A549 (cell line): ENCODE data around the gene RASSF3. TPM values are rescaled to one million over a fixed set of nuclear protein-coding genes. Genes with fewer than 3 reads are reported as not detected.

ENCODE experiments used
- ATAC-seq, 2 experiments: fragments of 200-7000 bp in 1 of 2; fragments of >200 bp in 1 of 2; cut with Nextera tagmentation in 1 of 2; cut with Tn5 transposase in 1 of 2; 3 replicates each; pipeline versions ENCODE4 v1.8.0 to v1.9.1; 2018 to 2020; ENCODE audit warnings: mild to moderate bottlenecking in 1 of 2, moderate library complexity in 1 of 2
- CTCF ChIA-PET: fragments of 300-600 bp; sonication (Branson Sonifier 250); formaldehyde crosslinking; extraction: SDS; loops from one replicate; lab custom pipeline; 2021; ENCODE audit warnings: antibody characterized with exemption, inconsistent platforms; lab: Yijun Ruan, JAX
- POLR2A ChIA-PET: fragments of 350-600 bp; formaldehyde crosslinking; extraction: SDS; loops from one replicate; lab custom pipeline; 2021; ENCODE audit warnings: antibody characterized with exemption, inconsistent platforms; lab: Yijun Ruan, JAX
- DNase-seq, 2 experiments: peaks; one replicate each; pipeline versions ENCODE4 v3.0.0 to v3.0.0-alpha.2; 2011 to 2016; ENCODE audit warnings: low read depth in 1 of 2, low spot score in 1 of 2
- FAIRE-seq: peaks from 2 replicates; lab custom pipeline; 2011; peaks lifted over from hg19 to GRCh38; lab: Jason Lieb, UNC
- H3K27ac ChIP-seq, 2 experiments: fragments of >200 bp; sonication (Bioruptor Twin); formaldehyde crosslinking; 3 replicates each; pipeline ENCODE4 v1.5.1; 2016 to 2017
- H3K4me1 ChIP-seq: fragments of >200 bp; sonication (Bioruptor Twin); formaldehyde crosslinking; 3 replicates; pipeline ENCODE4 v1.6.1; 2016
- H3K4me2 ChIP-seq: fragments of >200 bp; sonication (Bioruptor Twin); formaldehyde crosslinking; 3 replicates; pipeline ENCODE4 v1.6.1; 2016
- H3K4me3 ChIP-seq: fragments of >200 bp; sonication (Bioruptor Twin); formaldehyde crosslinking; 3 replicates; pipeline ENCODE4 v1.5.1; 2016
- H3K9me3 ChIP-seq: fragments of >200 bp; sonication (Bioruptor Twin); formaldehyde crosslinking; 3 replicates; pipeline ENCODE4 v1.6.1; 2016
- CEBPB ChIP-seq, 2 experiments: fragments of >200 bp in 1 of 2; sonication (Bioruptor Twin) in 1 of 2; formaldehyde crosslinking in 1 of 2; IDR thresholded peaks; 2 replicates each; pipeline ENCODE4 v1.6.1; 2012 to 2016
- CHD2 ChIP-seq: fragments of 150-350 bp; IDR thresholded peaks from 2 replicates; pipeline ENCODE4 v1.6.1; 2014; ENCODE audit warnings: low read length; ENCODE audit not compliant: partially characterized antibody
- CHD4 ChIP-seq: fragments of 200-600 bp; sonication (generic); IDR thresholded peaks from 2 replicates; pipeline ENCODE4 v1.6.1; 2016; ENCODE audit warnings: antibody characterized with exemption, mild to moderate bottlenecking, borderline replicate concordance
- EHMT2 ChIP-seq: fragments of 200-600 bp; sonication (generic); IDR thresholded peaks from 2 replicates; pipeline ENCODE4 v1.6.1; 2016; ENCODE audit warnings: antibody characterized with exemption, low read depth, mild to moderate bottlenecking, moderate library complexity
- EP300 ChIP-seq, 2 experiments: fragments of >200 bp; sonication (Bioruptor Twin); formaldehyde crosslinking; IDR thresholded peaks; 2 replicates in 1 of 2; 3 replicates in 1 of 2; pipeline ENCODE4 v1.6.1; 2016 to 2017
- JUNB ChIP-seq: fragments of >200 bp; sonication (Bioruptor Twin); formaldehyde crosslinking; IDR thresholded peaks from 2 replicates; pipeline ENCODE4 v1.6.1; 2016
- KDM5A ChIP-seq: fragments of 200-600 bp; sonication (generic); IDR thresholded peaks from 2 replicates; pipeline ENCODE4 v1.6.1; 2016; ENCODE audit warnings: antibody characterized with exemption, mild to moderate bottlenecking
- PHF8 ChIP-seq: fragments of 200-600 bp; sonication (generic); IDR thresholded peaks from 2 replicates; pipeline ENCODE4 v1.6.1; 2016; ENCODE audit warnings: low read depth, mild to moderate bottlenecking, antibody characterized with exemption, moderate library complexity, borderline replicate concordance
- POLR2AphosphoS2 ChIP-seq: conservative IDR thresholded peaks from 2 replicates; pipeline ENCODE4 v1.6.1; 2012; ENCODE audit warnings: low read length, improper control_type of control experiment, inconsistent platforms
- RAD21 ChIP-seq, 2 experiments: fragments of >200 bp in 1 of 2; sonication (Bioruptor Twin) in 1 of 2; formaldehyde crosslinking in 1 of 2; IDR thresholded peaks in 1 of 2; conservative IDR thresholded peaks in 1 of 2; 2 replicates in 1 of 2; 3 replicates in 1 of 2; pipeline ENCODE4 v1.6.1; 2012 to 2018; ENCODE audit warnings: inconsistent platforms in 1 of 2
- SMC3 ChIP-seq: fragments of >200 bp; sonication (Bioruptor Twin); formaldehyde crosslinking; IDR thresholded peaks from 3 replicates; pipeline ENCODE4 v1.6.1; 2018; ENCODE audit warnings: inconsistent platforms
- WGBS: methylation state at CpG from one replicate; pipeline ENCODE4 v1.1.6; 2017; ENCODE audit errors: missing lambda C conversion rate; 5-methylcytosine and 5-hydroxymethylcytosine counted together
- polyA plus RNA-seq, 4 experiments: library from polyadenylated mRNA; depleted of rRNA in 3 of 4; stranded (reverse); fragments of >200 nt; fragmentation: RNase III in 1 of 4; extraction: RNeasy Plus Mini Kit Qiagen cat#74134 plus additional on column Dnase treatment in 1 of 4; gene quantifications; 2 replicates in 3 of 4; 3 replicates in 1 of 4; pipeline ENCODE4 v1.2.3, GENCODE V29; 2011 to 2017
- TF ChIP-seq, protein P1 (sequence below): fragments of 150-350 bp; IDR thresholded peaks from 2 replicates; pipeline ENCODE4 v1.6.1; 2014; ENCODE audit warnings: low read depth, mild to moderate bottlenecking, low read length
- TF ChIP-seq, protein P2 (sequence below): fragments of >200 bp; sonication (Bioruptor Twin); formaldehyde crosslinking; IDR thresholded peaks from 3 replicates; pipeline ENCODE4 v1.6.1; 2016
- TF ChIP-seq, protein P3 (sequence below): IDR thresholded peaks from 2 replicates; pipeline ENCODE4 v1.6.1; 2012
- TF ChIP-seq, protein P4 (sequence below): fragments of >200 bp; sonication (Bioruptor Twin); formaldehyde crosslinking; IDR thresholded peaks from 3 replicates; pipeline ENCODE4 v1.5.1; 2016
- TF ChIP-seq, protein P5 (sequence below): fragments of >200 bp; sonication (Bioruptor Twin); formaldehyde crosslinking; IDR thresholded peaks from 2 replicates; pipeline ENCODE4 v1.6.1; 2016

RASSF3 gene
- polyA plus RNA-seq, 2 of the 4 experiments (the other 2 are of a cell fraction): 19.7 to 35.4 TPM

DNA sequence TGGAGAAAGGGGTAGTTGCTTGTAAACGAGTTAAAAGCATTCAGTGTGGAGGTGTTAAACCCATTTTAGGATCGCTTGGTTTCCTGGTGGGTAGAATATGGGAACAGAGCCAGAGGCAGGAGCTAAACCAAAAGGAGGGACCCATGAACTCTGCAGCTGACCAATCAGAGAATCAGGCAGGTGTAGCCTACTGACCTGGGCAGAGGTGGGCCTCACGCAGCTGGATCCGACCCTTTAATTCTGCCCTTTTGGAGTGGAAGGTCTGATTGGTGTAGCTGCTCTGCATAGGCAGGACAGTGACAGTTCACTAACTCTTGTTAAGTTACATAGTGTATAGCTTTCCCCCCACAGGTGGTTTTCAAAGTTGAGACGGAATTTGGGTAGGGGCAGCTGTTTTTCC, 85.3 kb downstream of the RASSF3 start:
- peak overlapping the region in 1 of 2 experiments; percentile 49; a peak in 3 of 6 replicates for H3K27ac ChIP-seq
- no peak overlapping the region for H3K4me2 ChIP-seq
- 83% methylated on average over 5 of the region's 5 CpGs for WGBS
- no peak overlapping the region for H3K4me3 ChIP-seq
- no peak for FAIRE-seq
- POLR2A ChIA-PET: interaction anchor here (0.6 to 2.2 kb wide), 2 partner anchors 26 to 86 kb away, joined by 3 to 12 read pairs; no protein-coding TSS in a partner anchor
- H3K4me1 ChIP-seq: peaks cover 22% of the 10 kb centered on the region
- no peak for TF ChIP-seq EP300 (IDR thresholded peaks at IDR 0.05)
- TF ChIP-seq, protein P1, sequence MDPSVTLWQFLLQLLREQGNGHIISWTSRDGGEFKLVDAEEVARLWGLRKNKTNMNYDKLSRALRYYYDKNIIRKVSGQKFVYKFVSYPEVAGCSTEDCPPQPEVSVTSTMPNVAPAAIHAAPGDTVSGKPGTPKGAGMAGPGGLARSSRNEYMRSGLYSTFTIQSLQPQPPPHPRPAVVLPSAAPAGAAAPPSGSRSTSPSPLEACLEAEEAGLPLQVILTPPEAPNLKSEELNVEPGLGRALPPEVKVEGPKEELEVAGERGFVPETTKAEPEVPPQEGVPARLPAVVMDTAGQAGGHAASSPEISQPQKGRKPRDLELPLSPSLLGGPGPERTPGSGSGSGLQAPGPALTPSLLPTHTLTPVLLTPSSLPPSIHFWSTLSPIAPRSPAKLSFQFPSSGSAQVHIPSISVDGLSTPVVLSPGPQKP: no peak
- TF ChIP-seq EHMT2: no peak
- TF ChIP-seq, protein P2, sequence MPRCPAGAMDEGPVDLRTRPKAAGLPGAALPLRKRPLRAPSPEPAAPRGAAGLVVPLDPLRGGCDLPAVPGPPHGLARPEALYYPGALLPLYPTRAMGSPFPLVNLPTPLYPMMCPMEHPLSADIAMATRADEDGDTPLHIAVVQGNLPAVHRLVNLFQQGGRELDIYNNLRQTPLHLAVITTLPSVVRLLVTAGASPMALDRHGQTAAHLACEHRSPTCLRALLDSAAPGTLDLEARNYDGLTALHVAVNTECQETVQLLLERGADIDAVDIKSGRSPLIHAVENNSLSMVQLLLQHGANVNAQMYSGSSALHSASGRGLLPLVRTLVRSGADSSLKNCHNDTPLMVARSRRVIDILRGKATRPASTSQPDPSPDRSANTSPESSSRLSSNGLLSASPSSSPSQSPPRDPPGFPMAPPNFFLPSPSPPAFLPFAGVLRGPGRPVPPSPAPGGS: no peak
- TF ChIP-seq, protein P3, sequence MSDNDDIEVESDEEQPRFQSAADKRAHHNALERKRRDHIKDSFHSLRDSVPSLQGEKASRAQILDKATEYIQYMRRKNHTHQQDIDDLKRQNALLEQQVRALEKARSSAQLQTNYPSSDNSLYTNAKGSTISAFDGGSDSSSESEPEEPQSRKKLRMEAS: no peak
- TF ChIP-seq POLR2AphosphoS2: no peak
- TF ChIP-seq JUNB: no peak
- TF ChIP-seq CHD4: no peak
- no peak for TF ChIP-seq PHF8
- TF ChIP-seq KDM5A: no peak
- CTCF ChIA-PET: interaction anchor here (0.5 to 12.2 kb wide), 26 partner anchors 8 to 201 kb away, joined by 3 to 342 read pairs (median 4); partner anchors contain the start of gene RASSF3
- DNase-seq: no peak
- ATAC-seq: no peak
- no peaks in the 10 kb centered on the region for H3K9me3 ChIP-seq

DNA sequence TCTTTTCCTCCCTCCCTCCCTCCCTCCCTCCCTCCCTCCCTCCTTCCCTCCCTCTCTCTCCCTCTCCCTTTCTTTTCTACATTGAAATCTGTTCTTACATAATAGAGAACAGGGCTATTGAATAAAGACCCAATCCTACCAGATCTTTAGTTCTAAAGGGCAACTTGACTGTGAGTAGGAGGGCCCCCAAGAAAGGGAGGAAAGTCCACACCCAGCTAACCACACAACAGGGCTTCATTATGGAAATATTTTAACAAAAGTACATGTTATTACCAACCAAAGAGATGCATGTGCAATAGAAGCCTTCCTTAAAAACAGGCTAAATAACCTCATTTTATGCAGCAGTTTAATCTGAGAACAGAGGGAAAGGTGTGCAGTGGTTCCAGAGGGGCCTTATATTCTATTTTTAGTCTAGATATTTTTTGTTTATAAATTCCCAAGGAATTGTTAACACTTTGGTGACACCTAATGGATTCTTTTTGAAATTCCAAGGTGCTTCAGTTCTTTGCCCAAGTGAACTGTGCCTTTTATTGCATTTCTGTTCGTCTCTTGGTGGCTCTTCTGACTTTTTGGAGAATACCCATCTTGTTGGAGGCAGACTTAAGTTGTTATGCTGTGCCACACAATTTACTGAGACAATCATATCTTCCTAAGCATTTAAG, 85.9 kb downstream of the RASSF3 start:
- ChIA-PET POLR2A (no interaction called here), CTCF (interaction anchor here (0.6 to 12.2 kb wide), 35 partner anchors 8 to 893 kb away, joined by 3 to 342 read pairs (median 4); partner anchors contain the start of gene RASSF3)
- no peak overlapping the region for H3K4me3 ChIP-seq
- peak overlapping the region; percentile 20; the same call in 2 of the 3 replicates for H3K4me2 ChIP-seq
- WGBS: 33% methylated on average over 1 of the region's 1 CpG
- ATAC-seq (peak; percentile 11 to 45; a peak in 3 of 6 replicates), FAIRE-seq (peak; percentile 78), DNase-seq (peak; percentile 42 to 53)
- peaks cover 21% of the 10 kb centered on the region for H3K4me1 ChIP-seq
- H3K9me3 ChIP-seq: no peaks in the 10 kb centered on the region
- peak overlapping the region; percentile 38 to 49; a peak in 5 of 6 replicates for H3K27ac ChIP-seq
- peak; percentile 85 for TF ChIP-seq SMC3
- TF ChIP-seq CHD2: no peak
- TF ChIP-seq, protein P4, sequence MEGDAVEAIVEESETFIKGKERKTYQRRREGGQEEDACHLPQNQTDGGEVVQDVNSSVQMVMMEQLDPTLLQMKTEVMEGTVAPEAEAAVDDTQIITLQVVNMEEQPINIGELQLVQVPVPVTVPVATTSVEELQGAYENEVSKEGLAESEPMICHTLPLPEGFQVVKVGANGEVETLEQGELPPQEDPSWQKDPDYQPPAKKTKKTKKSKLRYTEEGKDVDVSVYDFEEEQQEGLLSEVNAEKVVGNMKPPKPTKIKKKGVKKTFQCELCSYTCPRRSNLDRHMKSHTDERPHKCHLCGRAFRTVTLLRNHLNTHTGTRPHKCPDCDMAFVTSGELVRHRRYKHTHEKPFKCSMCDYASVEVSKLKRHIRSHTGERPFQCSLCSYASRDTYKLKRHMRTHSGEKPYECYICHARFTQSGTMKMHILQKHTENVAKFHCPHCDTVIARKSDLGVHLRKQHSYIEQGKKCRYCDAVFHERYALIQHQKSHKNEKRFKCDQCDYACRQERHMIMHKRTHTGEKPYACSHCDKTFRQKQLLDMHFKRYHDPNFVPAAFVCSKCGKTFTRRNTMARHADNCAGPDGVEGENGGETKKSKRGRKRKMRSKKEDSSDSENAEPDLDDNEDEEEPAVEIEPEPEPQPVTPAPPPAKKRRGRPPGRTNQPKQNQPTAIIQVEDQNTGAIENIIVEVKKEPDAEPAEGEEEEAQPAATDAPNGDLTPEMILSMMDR: peak; percentile 78
- peak; percentile 82 to 92 for TF ChIP-seq RAD21 (conservative IDR thresholded peaks at IDR 0.05 in 1 of 2, IDR thresholded peaks at IDR 0.05 in 1 of 2)
- TF ChIP-seq, protein P5, sequence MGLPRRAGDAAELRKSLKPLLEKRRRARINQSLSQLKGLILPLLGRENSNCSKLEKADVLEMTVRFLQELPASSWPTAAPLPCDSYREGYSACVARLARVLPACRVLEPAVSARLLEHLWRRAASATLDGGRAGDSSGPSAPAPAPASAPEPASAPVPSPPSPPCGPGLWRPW: no peak

DNA sequence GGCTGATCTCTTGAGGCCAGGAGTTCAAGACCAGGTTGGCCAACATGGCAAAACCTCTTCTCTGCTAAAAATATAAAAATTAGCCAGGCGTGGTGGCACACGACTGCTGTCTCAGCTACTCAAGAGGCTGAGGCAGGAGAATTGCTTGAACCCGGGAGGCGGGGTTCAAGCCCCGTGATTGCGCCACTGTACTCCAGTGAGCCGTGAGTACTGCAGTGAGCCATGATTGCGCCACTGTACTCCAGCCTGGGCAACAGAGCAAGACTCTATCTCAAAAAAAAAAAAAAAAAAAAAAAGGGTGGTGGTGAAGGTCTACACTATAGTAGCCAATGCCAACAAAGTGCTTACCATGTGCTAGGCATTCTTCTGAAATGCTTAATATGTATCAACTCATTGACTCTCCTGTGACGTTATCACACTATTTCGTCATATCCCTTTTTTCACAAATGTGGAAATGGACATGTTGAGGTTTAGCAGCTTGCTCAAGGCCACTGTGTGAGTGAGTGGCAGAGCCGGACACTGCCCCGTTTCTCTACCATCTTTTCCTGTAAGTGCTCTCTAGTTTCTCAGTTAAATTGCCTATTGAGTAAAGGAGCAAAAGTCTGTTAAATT, 89.3 kb downstream of the RASSF3 start:
- peaks cover 10% of the 10 kb centered on the region for H3K4me1 ChIP-seq
- FAIRE-seq (no peak), ATAC-seq (no peak), DNase-seq (no peak)
- H3K4me3 ChIP-seq: no peak overlapping the region
- ChIA-PET CTCF (interaction anchor here (0.6 to 2.7 kb wide), 6 partner anchors 11 to 151 kb away, joined by 3 to 23 read pairs (median 3); no protein-coding TSS in a partner anchor), POLR2A (no interaction called here)
- no peaks in the 10 kb centered on the region for H3K9me3 ChIP-seq
- H3K4me2 ChIP-seq: no peak overlapping the region
- 94% methylated on average over 12 of the region's 12 CpGs for WGBS
- no peak overlapping the region for H3K27ac ChIP-seq
- TF ChIP-seq SMC3: no peak
- peak in 1 of 2 experiments; percentile 31; a peak in 1 of 4 replicates for TF ChIP-seq CEBPB (IDR thresholded peaks at IDR 0.05)
